Measurements from ENCODE around the gene KLRF1.

DNA sequence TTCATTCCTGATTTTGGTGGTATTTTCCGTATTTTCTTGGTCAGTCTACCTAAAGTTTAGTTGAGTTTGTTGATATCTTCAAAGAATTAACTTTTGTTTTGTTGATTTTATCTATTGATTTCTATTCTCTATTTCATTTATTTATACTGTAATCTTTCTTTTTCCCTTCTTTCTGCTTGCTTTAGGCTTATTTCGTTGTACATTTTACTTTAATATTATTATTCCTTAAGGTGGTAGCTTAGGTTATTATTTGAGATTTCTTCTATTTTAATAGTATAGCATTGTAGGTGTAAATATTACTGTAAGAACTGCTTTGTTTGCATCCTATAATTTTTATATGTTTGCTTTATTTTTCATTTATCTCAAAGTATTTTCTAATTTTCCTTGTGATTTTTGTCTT is 21.4 kb upstream of the KLRF1 start:
- TF ChIP-seq, protein P1, sequence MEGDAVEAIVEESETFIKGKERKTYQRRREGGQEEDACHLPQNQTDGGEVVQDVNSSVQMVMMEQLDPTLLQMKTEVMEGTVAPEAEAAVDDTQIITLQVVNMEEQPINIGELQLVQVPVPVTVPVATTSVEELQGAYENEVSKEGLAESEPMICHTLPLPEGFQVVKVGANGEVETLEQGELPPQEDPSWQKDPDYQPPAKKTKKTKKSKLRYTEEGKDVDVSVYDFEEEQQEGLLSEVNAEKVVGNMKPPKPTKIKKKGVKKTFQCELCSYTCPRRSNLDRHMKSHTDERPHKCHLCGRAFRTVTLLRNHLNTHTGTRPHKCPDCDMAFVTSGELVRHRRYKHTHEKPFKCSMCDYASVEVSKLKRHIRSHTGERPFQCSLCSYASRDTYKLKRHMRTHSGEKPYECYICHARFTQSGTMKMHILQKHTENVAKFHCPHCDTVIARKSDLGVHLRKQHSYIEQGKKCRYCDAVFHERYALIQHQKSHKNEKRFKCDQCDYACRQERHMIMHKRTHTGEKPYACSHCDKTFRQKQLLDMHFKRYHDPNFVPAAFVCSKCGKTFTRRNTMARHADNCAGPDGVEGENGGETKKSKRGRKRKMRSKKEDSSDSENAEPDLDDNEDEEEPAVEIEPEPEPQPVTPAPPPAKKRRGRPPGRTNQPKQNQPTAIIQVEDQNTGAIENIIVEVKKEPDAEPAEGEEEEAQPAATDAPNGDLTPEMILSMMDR (IDR thresholded peaks at IDR 0.05; ENCODE audit: low read depth, low read length): no peak
- no peak for TF ChIP-seq EZH2phosphoT487 (IDR thresholded peaks at IDR 0.05; ENCODE audit: low read depth)
